Stimulated activated CD8-positive, alpha-beta memory T cell treated with anti-CD3 and anti-CD28 coated beads, Interleukin-4, amount 100 ng/mL, for 1 hour (primary cell): Measurements from ENCODE around the gene AGMO.

Source experiments
- DNase-seq, 2 donors: peaks; one replicate each; pipeline ENCODE4 v3.0.0-alpha.2; 2020; ENCODE audit warnings: low read depth in 2 of 2, low spot score in 1 of 2

AGMO gene

GRCh38 chr7:15402436-15403136, 159.2 kb downstream of the AGMO start:
- DNase-seq, result no peak

GRCh38 chr7:15400440-15400839, 161.4 kb downstream of the AGMO start:
- DNase-seq, result no peak

GRCh38 chr7:15399441-15399840, 162.4 kb downstream of the AGMO start:
- no peak for DNase-seq

GRCh38 chr7:15397922-15398760, 163.7 kb downstream of the AGMO start:
- no peak for DNase-seq

DNA sequence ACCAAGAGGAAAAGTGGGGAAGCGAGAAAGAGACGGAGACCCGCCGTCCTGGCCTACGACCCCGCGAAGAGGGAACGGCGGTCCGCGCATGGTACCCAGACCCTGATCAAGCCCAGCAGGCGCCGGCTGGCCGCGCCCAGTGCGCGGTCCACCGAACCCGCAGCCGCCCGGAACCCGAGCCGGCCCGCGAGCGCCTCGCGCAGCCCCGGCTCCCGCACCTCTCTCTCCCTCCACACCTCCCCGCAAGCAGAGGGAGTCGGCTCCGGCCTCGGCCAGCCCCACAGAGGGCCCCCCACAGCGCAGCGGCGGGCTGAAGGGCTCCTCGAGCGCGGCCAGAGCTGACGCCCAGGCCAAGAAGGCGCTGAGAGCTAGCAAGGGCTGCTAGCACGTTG, 164.7 kb downstream of the AGMO start:
- no peak for DNase-seq

DNA sequence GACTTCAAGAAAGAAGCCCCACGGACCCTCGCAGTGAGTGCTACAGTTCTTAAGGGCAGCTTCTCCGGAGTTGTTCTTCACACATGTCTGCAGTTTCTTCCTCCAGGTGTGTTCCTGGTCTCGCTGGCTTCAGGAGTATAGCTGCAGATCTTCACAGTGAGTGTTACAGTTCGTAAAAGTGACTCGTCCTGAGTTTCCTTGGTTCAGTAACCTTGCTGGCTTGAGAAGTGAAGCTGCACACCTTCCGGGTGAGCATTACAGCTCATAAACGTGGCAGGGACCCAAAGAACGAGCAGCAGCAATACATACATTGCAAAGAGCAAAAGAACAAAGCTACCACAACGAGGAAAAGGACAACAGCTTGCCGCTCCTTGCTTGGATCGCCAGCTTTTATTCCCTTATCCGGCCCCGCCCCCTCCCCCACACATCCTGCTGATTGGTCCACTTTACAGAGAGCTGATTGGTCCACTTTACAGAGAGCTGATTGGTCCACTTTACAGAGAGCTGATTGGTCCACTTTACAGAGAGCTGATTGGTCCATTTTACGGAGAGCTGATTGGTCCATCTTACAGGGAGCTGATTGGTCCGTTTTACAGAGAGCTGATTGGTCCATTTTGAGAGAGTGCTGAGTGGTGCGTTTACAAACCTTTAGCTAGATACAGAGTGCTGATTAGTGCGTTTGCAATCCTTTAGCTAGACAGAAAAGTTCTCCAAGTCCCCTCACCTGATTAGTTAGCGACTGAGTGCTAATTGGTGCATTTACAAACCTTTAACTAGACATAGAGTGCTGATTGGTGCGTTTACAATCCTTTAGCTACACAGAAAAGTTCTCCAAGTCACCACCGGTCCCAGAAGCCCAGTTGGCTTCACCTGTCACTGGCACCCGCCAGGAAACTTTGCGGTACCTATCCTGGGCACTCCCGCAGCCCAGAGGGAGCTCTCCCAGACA, 165.3 kb downstream of the AGMO start:
- no peak for DNase-seq

GRCh38 chr7:15389073-15389472, 172.7 kb downstream of the AGMO start:
- DNase-seq, result no peak

GRCh38 chr7:15378494-15379145, 183.2 kb downstream of the AGMO start:
- no peak for DNase-seq

DNA sequence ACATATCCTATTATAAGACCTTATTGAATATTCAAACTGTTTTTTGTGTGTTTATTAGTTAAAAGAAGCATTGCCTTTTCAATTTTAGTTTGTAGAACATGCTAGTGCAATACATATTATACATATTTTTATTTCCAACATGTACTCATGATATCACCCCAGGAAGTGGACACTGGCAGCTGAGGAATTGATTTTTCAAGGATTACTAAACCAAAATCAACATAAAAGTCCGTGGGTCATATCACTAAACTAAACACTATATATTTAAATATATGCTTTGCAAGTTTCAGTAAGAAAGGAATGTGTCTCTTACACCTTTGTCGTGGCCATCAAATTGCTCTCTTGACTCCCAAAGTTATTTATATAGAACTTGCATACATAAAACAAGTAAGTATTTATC, 185.2 kb downstream of the AGMO start:
- DNase-seq, result no peak

GRCh38 chr7:15370441-15370840, 191.4 kb downstream of the AGMO start:
- DNase-seq, result no peak

- DNase-seq, result no peak
Observed at GRCh38 chr7:15368653-15369052, 193.2 kb downstream of the AGMO start.

- DNase-seq, result no peak
Observed at GRCh38 chr7:15367897-15368296, 193.9 kb downstream of the AGMO start.

DNA sequence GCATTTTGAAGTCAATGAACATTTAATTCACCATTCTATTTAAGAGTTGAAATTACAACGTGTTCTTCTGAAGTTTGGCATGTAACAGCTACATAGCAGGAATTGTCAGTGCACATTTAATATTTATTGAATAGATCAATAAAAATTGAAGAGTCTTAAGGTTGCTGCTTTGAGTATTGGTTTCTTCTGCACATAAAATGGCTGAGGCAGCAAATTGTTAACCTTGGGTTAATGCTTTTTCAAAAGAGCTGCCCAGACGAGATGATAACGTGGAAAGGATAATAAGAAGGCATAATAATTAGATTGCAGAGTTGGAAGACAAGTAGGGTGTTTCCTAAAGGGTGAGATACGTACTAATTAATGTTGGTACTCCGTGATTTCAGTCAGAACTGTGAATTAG, 203.7 kb downstream of the AGMO start:
- no peak for DNase-seq

GRCh38 chr7:15352421-15353206, 209.2 kb downstream of the AGMO start:
- DNase-seq, result no peak

- DNase-seq, result no peak
Observed at GRCh38 chr7:15345216-15345615, 216.6 kb downstream of the AGMO start.

DNA sequence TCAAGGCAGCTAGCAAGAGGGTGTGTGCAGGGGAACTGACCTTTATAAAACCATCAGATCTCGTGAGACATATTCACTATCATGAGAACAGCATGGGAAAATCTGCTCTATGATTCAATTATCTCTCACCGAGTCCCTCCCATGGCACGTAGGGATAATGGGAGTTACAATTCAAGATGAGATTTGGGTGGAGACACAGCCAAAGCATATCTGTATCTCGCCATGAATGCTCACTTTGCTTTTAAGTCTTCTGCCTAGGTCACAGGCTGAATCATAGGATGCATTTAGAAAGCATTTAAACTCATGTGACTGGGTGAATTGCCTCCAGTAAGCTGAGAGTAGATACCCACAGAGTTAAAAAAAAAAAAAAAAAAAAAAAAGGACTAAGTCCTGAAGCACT, 220.0 kb downstream of the AGMO start:
- DNase-seq, result no peak

DNA sequence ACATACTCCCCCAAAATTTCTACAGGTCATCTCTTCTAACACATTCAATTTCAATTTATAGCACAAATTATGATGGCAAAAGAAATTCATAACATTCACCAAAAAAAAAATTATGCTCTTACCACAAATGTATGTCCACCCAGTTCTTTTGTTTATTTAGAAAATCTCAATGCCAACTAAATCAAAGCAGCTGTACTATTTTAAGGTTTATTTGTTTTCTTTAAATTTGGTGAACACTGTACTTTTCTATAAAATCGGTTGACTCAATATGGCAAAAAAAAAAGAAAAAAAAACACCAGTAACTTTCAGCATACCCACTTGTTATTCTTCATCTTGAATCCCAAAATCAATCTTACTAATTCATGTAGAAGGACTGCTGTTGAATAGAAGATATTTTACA, 225.7 kb downstream of the AGMO start:
- no peak for DNase-seq

GRCh38 chr7:15335390-15335789, 226.4 kb downstream of the AGMO start:
- no peak for DNase-seq

DNA sequence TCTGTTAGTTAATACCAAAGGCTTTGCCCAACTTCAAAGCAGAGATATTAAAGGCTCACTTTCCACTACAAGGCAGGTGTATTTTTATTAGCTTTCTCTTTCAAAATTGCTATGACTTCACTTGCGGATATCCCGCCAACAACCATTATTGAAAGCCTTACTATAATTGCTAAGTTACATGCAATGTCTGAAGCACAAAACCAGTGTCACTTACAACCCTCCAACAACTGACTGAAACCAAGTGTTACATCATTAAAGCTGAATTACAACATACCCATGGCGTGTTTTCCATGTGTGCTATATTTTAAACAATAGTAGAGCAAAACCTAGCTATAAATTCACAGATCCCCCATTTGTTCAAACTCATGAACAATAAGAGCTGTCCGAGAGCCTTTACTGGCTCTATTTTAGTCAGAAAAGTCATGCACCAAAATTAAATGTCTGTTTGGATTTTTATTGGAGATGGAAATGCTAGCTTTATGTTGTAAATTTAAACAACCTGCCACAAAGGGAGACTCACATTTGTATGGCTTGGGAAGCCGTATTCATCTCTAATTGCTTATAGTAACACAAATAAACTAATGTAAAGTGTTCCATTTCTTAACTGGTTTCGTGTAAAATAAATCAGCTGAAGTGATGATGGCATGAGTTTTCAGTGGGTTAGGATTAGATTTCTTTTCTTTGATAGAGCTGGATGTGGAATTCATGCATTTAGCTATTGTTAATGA, 227.1 kb downstream of the AGMO start:
- DNase-seq, result no peak

GRCh38 chr7:15332956-15333355, 228.9 kb downstream of the AGMO start:
- no peak for DNase-seq
